Omental fat pad (tissue), 4 donors: ENCODE data around the gene TM9SF1. TPM values are rescaled to one million over a fixed set of nuclear protein-coding genes. Genes with fewer than 3 reads are reported as not detected.

Experiments used
- ATAC-seq: fragments of 150-250 bp; one replicate; pipeline ENCODE4 v1.9.1; 2016; ENCODE audit warnings: mild to moderate bottlenecking, moderate library complexity; ENCODE audit not compliant: low FRiP score
- DNase-seq: peaks from one replicate; pipeline ENCODE4 v3.0.0-alpha.2; 2019; ENCODE audit warnings: low spot score
- CTCF ChIP-seq, 3 donors: fragments of 450-650 bp; IDR thresholded peaks; one replicate each; pipeline ENCODE4 v1.5.1; 2016 to 2017; ENCODE audit warnings: antibody characterized with exemption in 3 of 3, mild to moderate bottlenecking in 3 of 3, moderate library complexity in 2 of 3
- total RNA-seq, 4 donors: library from RNA; depleted of rRNA; stranded (reverse); fragments of >200 nt; gene quantifications; one replicate each; pipeline ENCODE4 v1.1.0, GENCODE V29; 2016

TM9SF1 gene
- total RNA-seq, 4 donors from 2014 or later = 54.9 to 65.5 (median 60.9) TPM

- no peak for TF ChIP-seq CTCF (IDR thresholded peaks at IDR 0.05)
- DNase-seq (no peak), ATAC-seq (no peak)
Observed at GRCh38 chr14:24190416-24190815, 4.8 kb downstream of the TM9SF1 start.

GRCh38 chr14:24189460-24189859, 5.8 kb downstream of the TM9SF1 start:
- TF ChIP-seq CTCF (IDR thresholded peaks at IDR 0.05) = no peak
- DNase-seq (no peak), ATAC-seq (no peak)

GRCh38 chr14:24189059-24189375, 6.2 kb downstream of the TM9SF1 start:
- no peak for TF ChIP-seq CTCF (IDR thresholded peaks at IDR 0.05)
- ATAC-seq (no peak), DNase-seq (no peak)

- TF ChIP-seq CTCF (IDR thresholded peaks at IDR 0.05) = no peak
- DNase-seq (peak; percentile 80), ATAC-seq (peak; percentile 90)
Observed at GRCh38 chr14:24188251-24189058, 6.8 kb downstream of the TM9SF1 start, which contains the start of gene IPO4. Gene IPO4, minus strand, starts transcription at chr14:24188816. Its CDS starts 29 bp downstream, at chr14:24188787.

- ATAC-seq (no peak), DNase-seq (no peak)
- TF ChIP-seq CTCF (IDR thresholded peaks at IDR 0.05) = no peak
Observed at GRCh38 chr14:24187539-24187915, 7.7 kb downstream of the TM9SF1 start.

GRCh38 chr14:24186831-24187538, 8.3 kb downstream of the TM9SF1 start:
- TF ChIP-seq CTCF (IDR thresholded peaks at IDR 0.05) = no peak
- ATAC-seq (no peak), DNase-seq (no peak)

GRCh38 chr14:24185741-24186140, 9.5 kb downstream of the TM9SF1 start:
- DNase-seq (no peak), ATAC-seq (no peak)
- TF ChIP-seq CTCF (IDR thresholded peaks at IDR 0.05) = no peak
